ENCODE data around the gene RCSD1. TPM values are rescaled to one million over a fixed set of nuclear protein-coding genes. Genes with fewer than 3 reads are reported as not detected.

Gene RCSD1
- total and polyA plus RNA-seq, 2 of the 13 experiments (the other 11 are each of a cell fraction or from before 2014, with no cell fraction given) = not detected

DNA sequence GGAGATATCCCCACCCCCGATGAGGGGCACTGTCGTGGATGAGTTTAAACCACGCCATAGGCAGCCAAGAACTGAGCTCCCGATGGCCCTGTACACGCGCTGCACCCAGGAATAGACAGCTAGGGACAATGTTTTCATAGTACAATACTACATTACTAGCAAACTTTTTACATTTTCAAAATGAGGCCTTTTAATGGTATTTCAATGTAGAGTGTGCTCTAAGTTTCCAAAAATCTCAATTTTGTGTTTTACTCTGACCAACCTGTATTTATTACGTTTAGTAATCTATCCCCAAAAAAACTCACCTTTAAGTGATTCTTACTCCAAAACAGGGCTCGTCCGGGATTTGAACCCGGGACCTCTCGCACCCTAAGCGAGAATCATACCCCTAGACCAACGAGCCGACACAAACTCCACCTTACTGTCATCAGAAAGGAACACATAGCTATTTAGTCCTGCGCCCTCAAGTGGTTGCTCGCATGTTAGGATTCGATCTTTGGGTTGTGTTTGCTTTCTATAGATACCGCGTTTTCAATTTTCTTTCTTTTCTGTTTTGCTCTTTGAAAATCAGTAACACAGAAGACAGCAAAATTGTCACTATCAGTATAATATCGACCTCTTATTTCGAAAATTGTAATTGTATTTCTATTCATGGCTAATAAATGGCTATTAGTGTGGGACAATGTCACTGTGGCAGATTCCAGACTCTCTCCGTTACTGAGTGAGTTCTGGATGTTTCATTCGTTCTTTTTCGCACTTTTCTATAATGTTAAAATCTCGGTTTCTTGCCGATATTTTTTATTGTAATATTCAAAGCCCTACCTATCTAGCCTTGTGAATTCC is 85.3 kb downstream of the RCSD1 start (continued):
- TF ChIP-seq ZMAT5 (CRISPR knock-in tag; IDR thresholded peaks at IDR 0.05; ENCODE audit: borderline replicate concordance, low read depth) = no peak
- TF ChIP-seq NPAS2 (CRISPR knock-in tag; IDR thresholded peaks at IDR 0.05; ENCODE audit: borderline replicate concordance) = no peak
- no peak for TF ChIP-seq ZNF44 (CRISPR knock-in tag; IDR thresholded peaks at IDR 0.05)
- no peak; the same call in 1 of the 2 replicates for TF ChIP-seq ZNF33A (CRISPR knock-in tag; IDR thresholded peaks at IDR 0.05; ENCODE audit: borderline replicate concordance)
- TF ChIP-seq ZNF792 (CRISPR knock-in tag; IDR thresholded peaks at IDR 0.05) = peak; percentile 74
- peak; percentile 79 for TF ChIP-seq ZBTB25 (CRISPR knock-in tag; IDR thresholded peaks at IDR 0.05)
- TF ChIP-seq SOX13 (IDR thresholded peaks at IDR 0.05) = no peak
- peak in 1 of 2 experiments; percentile 56; a peak in 2 of 4 replicates for TF ChIP-seq SOX13 (CRISPR knock-in tag; conservative IDR thresholded peaks at IDR 0.05 in 1 of 2, IDR thresholded peaks at IDR 0.05 in 1 of 2)

DNA sequence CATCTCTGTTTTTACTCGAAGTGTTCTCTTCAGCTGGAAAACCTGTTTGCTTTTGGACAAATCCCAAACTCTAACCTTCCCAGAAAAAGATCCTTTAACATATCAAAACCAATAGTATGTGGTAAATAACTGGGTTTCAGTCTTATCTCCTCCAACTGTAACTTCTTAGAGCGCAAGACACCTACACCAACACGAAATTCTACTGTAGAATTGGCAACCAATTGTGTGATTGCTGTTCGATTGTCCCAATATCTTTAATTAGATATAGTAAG is 85.9 kb downstream of the RCSD1 start:
- Histone ChIP-seq H3K9me3 (ENCODE audit: low read length) (no peaks in the 10 kb centered on the region), H3K36me3 (replicated peaks in 1 of 2; ENCODE audit: control insufficient read depth in 1 of 2, insufficient read depth in 2 of 2, low read length in 2 of 2) (no peaks in the 10 kb centered on the region), H3K79me2 (ENCODE audit: insufficient read depth, low read length) (no peaks in the 10 kb centered on the region), H2AFZ (ENCODE audit: low read length) (peak overlapping the region; percentile 91), H3K27ac (ENCODE audit: extremely low read length, insufficient read depth, low read length) (peak overlapping the region; percentile 83), H3K4me1 (ENCODE audit: insufficient read depth, low read length) (peaks cover 60% of the 10 kb centered on the region), H4K20me1 (ENCODE audit: insufficient read depth, low read length) (no peaks in the 10 kb centered on the region), H3K9ac (ENCODE audit: insufficient read depth, low read depth, low read length) (peak overlapping the region; percentile 89), H3K4me2 (ENCODE audit: low read depth, low read length) (peak overlapping the region; percentile 71), H3K27me3 (ENCODE audit: control insufficient read depth in 1 of 2, insufficient read depth in 2 of 2, low read length in 2 of 2) (peaks cover 0 to 6% of the 10 kb centered on the region in 2 experiments; a peak in 2 of 5 replicates), H3K4me3 (replicated peaks in 1 of 3; ENCODE audit: insufficient read depth in 1 of 3, low read depth in 2 of 3, low read length in 3 of 3) (peak overlapping the region; percentile 95 to 100 (median 96))
- BruUV-seq (replicated peaks) = TSS peak; percentile 81
- CTCF ChIA-PET (ENCODE audit: low intra/inter-chr PET ratio, low total read pairs) = interaction anchor here (1.4 kb wide), 1 partner anchor 87 kb away, joined by 5 read pairs; no protein-coding TSS in a partner anchor
- TF ChIP-seq, protein P1, sequence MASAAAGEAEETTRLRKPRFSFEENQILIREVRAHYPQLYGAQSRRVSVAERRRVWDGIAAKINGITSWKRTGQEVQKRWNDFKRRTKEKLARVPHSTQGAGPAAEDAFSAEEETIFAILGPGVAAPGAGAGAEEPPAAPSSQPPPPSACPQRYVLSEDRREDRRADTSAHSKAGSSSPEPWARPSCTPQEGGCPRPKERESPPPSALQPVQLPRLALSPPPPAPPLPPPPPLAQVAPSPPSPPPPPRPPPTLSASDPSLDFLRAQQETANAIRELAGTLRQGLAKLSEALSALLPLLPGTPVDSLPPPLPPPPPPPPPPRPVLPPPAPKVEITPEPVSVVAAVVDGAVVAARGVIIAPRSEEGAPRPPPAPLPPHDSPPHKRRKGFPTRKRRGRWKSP (CRISPR knock-in tag; IDR thresholded peaks at IDR 0.05) = no peak
- TF ChIP-seq FOXK2 (IDR thresholded peaks at IDR 0.05) (no peak), YEATS4 (CRISPR knock-in tag; IDR thresholded peaks at IDR 0.05; ENCODE audit: borderline replicate concordance) (no peak), GFI1 (CRISPR knock-in tag; IDR thresholded peaks at IDR 0.05; ENCODE audit: borderline replicate concordance) (no peak), MIER2 (CRISPR knock-in tag; IDR thresholded peaks at IDR 0.05) (no peak)
- TF ChIP-seq, protein P2, sequence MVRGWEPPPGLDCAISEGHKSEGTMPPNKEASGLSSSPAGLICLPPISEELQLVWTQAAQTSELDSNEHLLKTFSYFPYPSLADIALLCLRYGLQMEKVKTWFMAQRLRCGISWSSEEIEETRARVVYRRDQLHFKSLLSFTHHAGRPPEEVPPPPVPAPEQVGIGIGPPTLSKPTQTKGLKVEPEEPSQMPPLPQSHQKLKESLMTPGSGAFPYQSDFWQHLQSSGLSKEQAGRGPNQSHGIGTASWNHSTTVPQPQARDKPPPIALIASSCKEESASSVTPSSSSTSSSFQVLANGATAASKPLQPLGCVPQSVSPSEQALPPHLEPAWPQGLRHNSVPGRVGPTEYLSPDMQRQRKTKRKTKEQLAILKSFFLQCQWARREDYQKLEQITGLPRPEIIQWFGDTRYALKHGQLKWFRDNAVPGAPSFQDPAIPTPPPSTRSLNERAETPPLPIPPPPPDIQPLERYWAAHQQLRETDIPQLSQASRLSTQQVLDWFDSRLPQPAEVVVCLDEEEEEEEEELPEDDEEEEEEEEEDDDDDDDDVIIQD (CRISPR knock-in tag; IDR thresholded peaks at IDR 0.05; ENCODE audit: low read depth) = no peak
- DNase-seq (ENCODE audit: low spot score) = no peak
- POLR2A ChIA-PET = interaction anchor here (1.6 to 2.2 kb wide), 2 partner anchors 162 to 220 kb away, joined by 6 read pairs; partner anchors contain the start of genes CREG1 and DCAF6
- WGBS (ENCODE audit: low lambda C conversion rate) = 1% methylated on average over 4 of the region's 4 CpGs
- intact Hi-C loops (cut with micrococcal nuclease; ENCODE audit: unreplicated experiment) = loop anchor here (1.0 kb wide), 1 partner anchor 87 kb away; no protein-coding TSS in a partner anchor
- FAIRE-seq = no peak
- in situ Hi-C loops (cut with HindIII; ENCODE audit: extremely low pct_ligation_motif_present, low pct_unique_long_range_greater_than_20kb) = loop anchor here (10.0 kb wide), 1 partner anchor 219 kb away; the partner anchor contains the start of genes DCAF6 and MPC2
- ATAC-seq = no peak
